ENCODE data around the gene NSUN3.

- TF ChIP-seq CTCF (IDR thresholded peaks at IDR 0.05): no peak
- TF ChIP-seq SIN3A (IDR thresholded peaks at IDR 0.05; ENCODE audit: borderline replicate concordance, insufficient read depth, low read depth, low read length): no peak
- no peak for TF ChIP-seq POLR2AphosphoS5 (IDR thresholded peaks at IDR 0.05; ENCODE audit: low read depth, low read length)
Observed at GRCh38 chr3:94147012-94147411, 84.2 kb downstream of the NSUN3 start.
